Adrenal gland (tissue), 5 donors: ENCODE results near the gene ABCG1.

Experiments used
- CTCF ChIP-seq, 6 experiments: fragments of 450-650 bp in 4 of 6; fragments of 200-600 bp in 2 of 6; sonication (generic) in 1 of 6; IDR thresholded peaks; 1 replicate in 5 of 6; 2 replicates in 1 of 6; pipeline versions ENCODE4 v1.5.1 to v1.8.0; 2016 to 2021; ENCODE audit warnings: antibody characterized with exemption in 6 of 6, mild to moderate bottlenecking in 2 of 6, moderate library complexity in 1 of 6
- POLR2A ChIP-seq, 2 donors: fragments of 450-650 bp; IDR thresholded peaks; one replicate each; pipeline ENCODE4 v1.6.1; 2017; ENCODE audit warnings: antibody characterized with exemption in 2 of 2, mild to moderate bottlenecking in 2 of 2, moderate library complexity in 1 of 2
- donor health status: DM: no; HTN: no; CAD: no.

DNA sequence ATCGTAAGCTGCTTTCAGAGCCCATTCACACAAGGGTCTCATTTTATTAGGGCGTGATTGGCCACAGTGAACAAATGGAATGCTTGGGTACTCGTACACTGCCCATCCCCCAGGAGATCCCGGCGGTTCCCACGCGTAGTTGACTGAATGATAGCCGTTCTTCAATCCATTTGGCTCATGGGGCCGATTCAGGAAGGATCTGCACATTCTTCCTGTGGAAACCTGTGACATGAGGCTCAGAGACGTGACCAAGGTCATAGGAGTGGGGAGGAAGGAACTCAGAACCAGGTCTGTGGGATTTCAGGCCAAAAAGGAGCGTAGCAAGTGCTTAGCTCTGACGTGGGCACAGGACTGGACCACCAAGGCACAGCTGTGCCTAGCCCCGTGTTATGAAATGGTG lies 11.7 kb downstream of the ABCG1 start:
- no peak for TF ChIP-seq CTCF (IDR thresholded peaks at IDR 0.05)
- TF ChIP-seq POLR2A (IDR thresholded peaks at IDR 0.05), result no peak
